ENCODE results near the gene ADGRL1. TPM values are rescaled to one million over a fixed set of nuclear protein-coding genes. Genes with fewer than 3 reads are reported as not detected.

The ADGRL1 gene
- total RNA-seq, 4 donors from 2014 or later = 0.76 to 3.5 (median 1.2) TPM

DNA sequence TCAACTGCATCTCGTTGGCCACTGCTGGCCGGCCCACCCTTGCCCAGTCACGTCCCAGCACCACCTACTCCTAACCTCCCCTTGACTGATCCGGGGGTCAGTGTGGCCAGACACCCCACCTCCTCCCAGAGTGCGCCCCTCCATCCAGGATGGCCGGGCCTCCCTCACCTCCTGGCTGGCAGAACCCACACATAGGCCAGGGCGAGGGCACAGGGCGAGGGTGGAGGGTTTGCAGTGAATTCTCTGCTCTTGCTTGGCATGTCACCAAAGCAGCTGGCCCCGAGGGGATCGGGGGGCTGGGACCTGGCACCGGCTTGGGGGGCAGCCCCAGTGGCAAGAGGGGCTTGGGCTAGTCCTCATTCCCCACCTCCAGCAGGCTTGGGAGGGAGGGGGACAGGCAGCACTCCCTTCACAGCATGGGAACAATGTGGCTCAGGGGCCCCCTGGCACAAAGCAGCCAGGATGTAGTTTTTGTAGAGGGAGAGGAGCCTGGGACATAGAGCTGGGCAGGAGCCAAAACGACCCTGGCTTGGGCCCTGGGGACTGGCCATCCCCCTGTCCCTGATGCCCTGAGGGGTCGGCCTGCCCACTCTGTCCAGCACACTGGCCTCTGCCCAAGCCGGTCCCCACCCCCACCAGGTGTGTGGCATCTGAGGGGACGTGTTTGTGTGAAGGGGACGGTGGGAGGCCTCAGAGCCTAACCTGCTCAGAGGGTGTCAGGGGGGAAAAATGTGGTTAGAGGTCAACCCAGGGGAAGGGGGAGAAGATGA is 41.1 kb downstream of the ADGRL1 start:
- no peaks in the 10 kb centered on the region for H3K36me3 ChIP-seq
- intact Hi-C loops (cut with DNase I; ENCODE audit: low total_unique reads) = no loop called here

DNA sequence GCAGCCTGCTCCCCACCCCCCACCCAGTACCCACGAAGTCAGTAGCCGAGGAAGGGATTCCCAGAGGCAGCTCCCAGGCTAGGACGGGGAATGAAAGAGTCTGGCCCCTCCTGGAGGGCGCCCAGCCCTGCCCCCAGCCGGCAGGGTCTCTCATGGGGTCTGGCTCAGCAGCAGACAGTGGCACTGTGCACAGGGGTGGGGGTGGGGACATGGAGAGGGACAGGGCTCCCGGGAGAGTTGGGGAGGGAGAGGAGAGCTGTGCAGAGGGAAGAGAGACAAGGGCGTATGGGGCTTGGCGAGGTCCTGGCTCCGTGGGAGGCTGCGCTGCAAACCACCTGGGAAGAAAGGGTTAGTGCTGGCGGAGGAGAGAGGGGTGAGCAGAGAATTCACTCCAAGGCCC is 41.9 kb downstream of the ADGRL1 start:
- no peak for DNase-seq

More for the DNA sequence above, 41.1 kb downstream of the ADGRL1 start:
- peaks cover 0 to 33% (median 7%) of the 10 kb centered on the region in 3 donors for H3K27me3 ChIP-seq
- no peaks in the 10 kb centered on the region for H3K9me3 ChIP-seq
- no peak overlapping the region for H3K4me3 ChIP-seq
- no peaks in the 10 kb centered on the region for H3K4me1 ChIP-seq
- H3K27ac ChIP-seq = no peak overlapping the region
- no peak for ATAC-seq
- in situ Hi-C loops (cut with MboI; ENCODE audit: low sequenced_read_pairs in 4 of 4) = no loop called here
- TF ChIP-seq, protein P1, sequence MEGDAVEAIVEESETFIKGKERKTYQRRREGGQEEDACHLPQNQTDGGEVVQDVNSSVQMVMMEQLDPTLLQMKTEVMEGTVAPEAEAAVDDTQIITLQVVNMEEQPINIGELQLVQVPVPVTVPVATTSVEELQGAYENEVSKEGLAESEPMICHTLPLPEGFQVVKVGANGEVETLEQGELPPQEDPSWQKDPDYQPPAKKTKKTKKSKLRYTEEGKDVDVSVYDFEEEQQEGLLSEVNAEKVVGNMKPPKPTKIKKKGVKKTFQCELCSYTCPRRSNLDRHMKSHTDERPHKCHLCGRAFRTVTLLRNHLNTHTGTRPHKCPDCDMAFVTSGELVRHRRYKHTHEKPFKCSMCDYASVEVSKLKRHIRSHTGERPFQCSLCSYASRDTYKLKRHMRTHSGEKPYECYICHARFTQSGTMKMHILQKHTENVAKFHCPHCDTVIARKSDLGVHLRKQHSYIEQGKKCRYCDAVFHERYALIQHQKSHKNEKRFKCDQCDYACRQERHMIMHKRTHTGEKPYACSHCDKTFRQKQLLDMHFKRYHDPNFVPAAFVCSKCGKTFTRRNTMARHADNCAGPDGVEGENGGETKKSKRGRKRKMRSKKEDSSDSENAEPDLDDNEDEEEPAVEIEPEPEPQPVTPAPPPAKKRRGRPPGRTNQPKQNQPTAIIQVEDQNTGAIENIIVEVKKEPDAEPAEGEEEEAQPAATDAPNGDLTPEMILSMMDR (IDR thresholded peaks at IDR 0.05 in 4 of 5, conservative IDR thresholded peaks at IDR 0.05 in 1 of 5) = no peak
- TF ChIP-seq POLR2A (IDR thresholded peaks at IDR 0.05) = no peak
- no peak for DNase-seq

DNA sequence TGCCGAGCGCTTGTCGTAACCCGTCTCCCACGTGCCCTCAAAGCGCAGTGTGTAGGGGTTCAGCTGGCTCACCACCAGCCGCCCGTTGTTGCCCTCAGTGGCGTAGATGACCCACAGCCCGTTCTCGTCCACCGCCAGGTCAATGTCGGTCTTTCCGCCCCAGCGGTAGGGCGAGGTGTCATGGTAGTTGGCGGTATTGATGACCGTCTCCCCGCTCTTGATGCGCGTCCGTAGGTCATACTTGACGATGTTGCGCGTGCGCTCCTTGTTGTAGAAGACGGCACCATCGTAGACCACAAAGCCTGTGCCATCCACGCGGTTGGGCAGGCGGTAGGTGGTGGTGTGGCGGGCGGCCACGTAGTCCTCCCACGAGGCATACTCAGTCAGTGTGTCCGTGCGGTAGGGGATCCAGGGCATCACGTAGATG is 43.1 kb downstream of the ADGRL1 start:
- no peaks in the 10 kb centered on the region for H3K9me3 ChIP-seq
- in situ Hi-C loops (cut with MboI; ENCODE audit: low sequenced_read_pairs in 4 of 4) = no loop called here
- no peak for TF ChIP-seq POLR2A (IDR thresholded peaks at IDR 0.05)
- TF ChIP-seq, protein P1 (IDR thresholded peaks at IDR 0.05 in 4 of 5, conservative IDR thresholded peaks at IDR 0.05 in 1 of 5) = no peak
- no peak overlapping the region for H3K4me3 ChIP-seq
- H3K4me1 ChIP-seq = no peaks in the 10 kb centered on the region
- no peak for DNase-seq
- H3K27me3 ChIP-seq = peaks cover 0 to 33% (median 7%) of the 10 kb centered on the region in 3 donors
- no peak for ATAC-seq
- H3K36me3 ChIP-seq = no peaks in the 10 kb centered on the region
- intact Hi-C loops (cut with DNase I; ENCODE audit: low total_unique reads) = no loop called here
- no peak overlapping the region for H3K27ac ChIP-seq

More for the DNA sequence above, 41.9 kb downstream of the ADGRL1 start:
- ATAC-seq = no peak
- in situ Hi-C loops (cut with MboI; ENCODE audit: low sequenced_read_pairs in 4 of 4) = no loop called here
- Histone ChIP-seq H3K4me1 (no peaks in the 10 kb centered on the region), H3K36me3 (no peaks in the 10 kb centered on the region), H3K27me3 (peaks cover 0 to 33% (median 7%) of the 10 kb centered on the region in 3 donors), H3K4me3 (no peak overlapping the region), H3K9me3 (no peaks in the 10 kb centered on the region), H3K27ac (no peak overlapping the region)
- intact Hi-C loops (cut with DNase I; ENCODE audit: low total_unique reads) = no loop called here
- TF ChIP-seq, protein P1 (IDR thresholded peaks at IDR 0.05 in 4 of 5, conservative IDR thresholded peaks at IDR 0.05 in 1 of 5) = no peak
- no peak for TF ChIP-seq POLR2A (IDR thresholded peaks at IDR 0.05)

DNA sequence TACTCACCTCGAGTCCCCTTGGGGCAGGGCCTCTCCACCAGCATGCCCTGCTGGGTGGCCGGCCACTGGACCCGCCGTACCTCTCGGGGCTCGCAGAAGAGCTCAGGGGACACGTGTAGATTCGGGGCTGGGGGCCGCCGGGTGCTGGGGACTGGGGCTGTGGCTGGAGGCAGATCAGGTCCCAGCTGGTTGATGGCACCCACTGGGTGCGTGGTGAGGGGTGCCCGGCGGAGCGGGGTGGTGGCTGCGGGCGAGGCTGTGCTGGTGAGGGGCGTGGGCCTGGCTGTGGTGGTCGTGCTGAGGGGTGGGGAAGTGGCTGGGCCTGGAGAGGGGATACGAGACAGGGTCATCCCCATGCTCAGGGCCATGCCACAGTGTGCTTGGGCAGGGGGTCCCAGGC is 44.7 kb downstream of the ADGRL1 start:
- Histone ChIP-seq H3K4me3 (no peak overlapping the region), H3K9me3 (no peaks in the 10 kb centered on the region), H3K36me3 (no peaks in the 10 kb centered on the region), H3K27ac (no peak overlapping the region), H3K4me1 (no peaks in the 10 kb centered on the region), H3K27me3 (peaks cover 0 to 21% (median 4%) of the 10 kb centered on the region in 3 donors)
- TF ChIP-seq POLR2A (IDR thresholded peaks at IDR 0.05) = no peak
- TF ChIP-seq, protein P1 (IDR thresholded peaks at IDR 0.05 in 4 of 5, conservative IDR thresholded peaks at IDR 0.05 in 1 of 5) = no peak
- in situ Hi-C loops (cut with MboI; ENCODE audit: low sequenced_read_pairs in 4 of 4) (no loop called here), intact Hi-C loops (cut with DNase I; ENCODE audit: low total_unique reads) (no loop called here)
- DNase-seq = no peak
- no peak for ATAC-seq
